Measurements from ENCODE around the gene B3GALT6.

B3GALT6 gene

GRCh38 chr1:1230656-1231399 is 1.2 kb upstream of the B3GALT6 start:
- no peak for DNase-seq (ENCODE audit: low read depth in 1 of 2, low spot score in 1 of 2)

- DNase-seq (ENCODE audit: low read depth in 1 of 2, low spot score in 1 of 2) = peak; percentile 92 to 94
Observed at GRCh38 chr1:1231400-1232207, 433 bp upstream of the B3GALT6 start, which contains the start of gene SDF4. Gene SDF4, minus strand, starts transcription at chr1:1232001. Its CDS starts 3,229 bp downstream, at chr1:1228772.

GRCh38 chr1:1232796-1233566 is 944 bp downstream of the B3GALT6 start:
- DNase-seq (ENCODE audit: low read depth in 1 of 2, low spot score in 1 of 2) = no peak

- no peak for DNase-seq (ENCODE audit: low read depth in 1 of 2, low spot score in 1 of 2)
Observed at GRCh38 chr1:1233567-1233892, 1.5 kb downstream of the B3GALT6 start.

GRCh38 chr1:1234180-1234808 is 2.3 kb downstream of the B3GALT6 start:
- DNase-seq (ENCODE audit: low read depth in 1 of 2, low spot score in 1 of 2) = no peak

- DNase-seq (ENCODE audit: low read depth in 1 of 2, low spot score in 1 of 2) = no peak
Observed at GRCh38 chr1:1235016-1235744, 3.1 kb downstream of the B3GALT6 start.

- no peak for DNase-seq (ENCODE audit: low read depth in 1 of 2, low spot score in 1 of 2)
Observed at GRCh38 chr1:1236176-1236763, 4.2 kb downstream of the B3GALT6 start.

GRCh38 chr1:1236945-1237873 is 5.2 kb downstream of the B3GALT6 start:
- no peak for DNase-seq (ENCODE audit: low read depth in 1 of 2, low spot score in 1 of 2)

GRCh38 chr1:1237874-1238701 is 6.1 kb downstream of the B3GALT6 start:
- DNase-seq (ENCODE audit: low read depth in 1 of 2, low spot score in 1 of 2) = no peak

- no peak for DNase-seq (ENCODE audit: low read depth in 1 of 2, low spot score in 1 of 2)
Observed at GRCh38 chr1:1238702-1239178, 6.7 kb downstream of the B3GALT6 start.

- no peak for DNase-seq (ENCODE audit: low read depth in 1 of 2, low spot score in 1 of 2)
Observed at GRCh38 chr1:1239227-1239613, 7.2 kb downstream of the B3GALT6 start.

- no peak for DNase-seq (ENCODE audit: low read depth in 1 of 2, low spot score in 1 of 2)
Observed at GRCh38 chr1:1239614-1240347, 7.7 kb downstream of the B3GALT6 start.

GRCh38 chr1:1240348-1240732 is 8.3 kb downstream of the B3GALT6 start:
- DNase-seq (ENCODE audit: low read depth in 1 of 2, low spot score in 1 of 2) = no peak

- no peak for DNase-seq (ENCODE audit: low read depth in 1 of 2, low spot score in 1 of 2)
Observed at GRCh38 chr1:1240822-1241587, 9.0 kb downstream of the B3GALT6 start.

- DNase-seq (ENCODE audit: low read depth in 1 of 2, low spot score in 1 of 2) = no peak
Observed at GRCh38 chr1:1241588-1242219, 9.7 kb downstream of the B3GALT6 start.

Measured in stimulated activated CD4-positive, alpha-beta T cell treated with anti-CD3 and anti-CD28 coated beads, Interleukin-15, amount 100 ng/mL, for 1 hour (primary cell).